GM10266 (cell line): Measurements from ENCODE around the gene HOXA4.

Experiments
- DNase-seq: peaks from one replicate; pipeline ENCODE4 v3.0.0; 2012; ENCODE audit errors: extremely low spot score
- CTCF ChIP-seq: IDR thresholded peaks from 2 replicates; pipeline ENCODE4 v1.5.1; 2012; ENCODE audit warnings: mild to moderate bottlenecking, low read depth; ENCODE audit not compliant: control insufficient read depth, insufficient read depth; ENCODE audit errors: missing control alignments

Gene HOXA4

GRCh38 chr7:27123477-27124053 is 7.0 kb downstream of the HOXA4 start:
- no peak for TF ChIP-seq CTCF

DNA sequence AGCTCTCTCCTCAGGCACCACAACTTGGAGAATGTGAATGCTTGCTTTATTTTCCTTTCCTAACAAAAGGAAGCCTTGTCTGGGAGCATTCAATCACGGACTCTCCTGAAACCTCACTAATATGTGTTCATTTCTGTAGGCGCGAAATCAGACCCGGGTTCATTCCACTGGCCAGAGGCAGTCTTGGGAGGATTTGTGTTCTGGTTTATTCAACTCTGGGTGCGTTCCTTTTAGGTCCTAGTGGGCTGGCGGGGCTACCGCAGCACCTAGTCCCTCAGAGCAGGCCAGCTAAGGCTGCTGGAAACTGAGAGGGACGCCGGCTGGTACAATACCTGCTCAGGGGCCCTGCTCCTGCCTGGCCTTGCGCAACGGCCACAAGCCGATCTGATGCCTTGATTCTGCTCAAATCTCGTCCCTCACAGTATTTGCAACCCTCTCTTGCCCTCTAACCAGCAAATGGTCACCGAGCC is 7.5 kb downstream of the HOXA4 start:
- no peak for DNase-seq

More at GRCh38 chr7:27123477-27124053, 7.0 kb downstream of the HOXA4 start:
- no peak for DNase-seq

GRCh38 chr7:27122077-27122910 is 8.3 kb downstream of the HOXA4 start:
- no peak for TF ChIP-seq CTCF
- no peak for DNase-seq

More for the DNA sequence above, 7.5 kb downstream of the HOXA4 start:
- no peak for TF ChIP-seq CTCF

- no peak for DNase-seq
- TF ChIP-seq CTCF = no peak
Measured at GRCh38 chr7:27121684-27122076, 8.9 kb downstream of the HOXA4 start.

GRCh38 chr7:27119412-27119911 is 11.1 kb downstream of the HOXA4 start:
- DNase-seq = no peak
- TF ChIP-seq CTCF = no peak

DNA sequence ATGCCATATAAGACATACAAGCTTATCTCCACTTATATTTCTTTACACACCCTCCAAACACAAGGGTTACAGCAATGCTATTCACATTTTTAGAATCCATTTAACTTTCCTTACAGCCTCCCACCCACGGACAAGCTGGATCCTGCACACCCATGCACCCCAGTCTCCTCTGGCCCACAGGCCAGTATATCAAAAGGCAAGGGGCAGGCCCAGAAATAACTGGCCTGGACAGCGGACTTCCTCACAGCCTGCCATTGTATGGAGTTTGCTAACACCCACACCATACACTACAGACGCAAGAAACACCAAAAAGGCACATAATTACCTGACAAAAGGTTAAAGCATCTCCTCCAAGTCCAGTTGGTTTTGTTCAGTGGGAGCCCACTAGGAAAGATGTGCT is 12.0 kb downstream of the HOXA4 start:
- DNase-seq = no peak
- no peak for TF ChIP-seq CTCF
